Testis (tissue), 2 donors: ENCODE measurements around the gene ATRNL1.

Experiments
- POLR2A ChIP-seq: fragments of 450-650 bp; IDR thresholded peaks from one replicate; pipeline ENCODE4 v1.6.1; 2017; ENCODE audit warnings: antibody characterized with exemption, mild to moderate bottlenecking, moderate library complexity
- TF ChIP-seq, protein P1 (sequence below), 3 experiments: fragments of 450-650 bp in 2 of 3; fragments of 200-600 bp in 1 of 3; sonication (generic) in 1 of 3; IDR thresholded peaks; one replicate each; pipeline ENCODE4 v1.5.1; 2016 to 2019; ENCODE audit warnings: antibody characterized with exemption in 3 of 3, mild to moderate bottlenecking in 2 of 3, moderate library complexity in 1 of 3

DNA sequence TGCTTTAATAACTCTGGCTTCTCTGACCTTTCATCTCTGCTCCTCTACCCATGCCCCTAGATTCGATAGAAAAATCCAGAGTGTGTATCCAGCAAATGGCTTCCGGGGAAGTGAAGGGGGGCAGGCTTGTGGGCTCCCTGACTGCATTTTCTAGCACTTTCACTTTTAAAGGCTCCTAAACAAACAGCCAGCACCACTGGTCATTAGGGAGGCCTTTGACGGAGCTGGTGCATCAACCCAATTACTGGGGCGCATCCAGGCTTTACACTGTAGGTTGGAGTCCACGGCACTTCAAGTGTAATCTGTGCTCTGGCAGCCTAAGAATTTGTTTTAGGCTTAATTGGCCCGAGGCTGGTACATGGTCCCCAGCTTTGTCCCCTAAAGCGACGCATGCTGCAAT is 887.9 kb downstream of the ATRNL1 start:
- TF ChIP-seq, protein P1, sequence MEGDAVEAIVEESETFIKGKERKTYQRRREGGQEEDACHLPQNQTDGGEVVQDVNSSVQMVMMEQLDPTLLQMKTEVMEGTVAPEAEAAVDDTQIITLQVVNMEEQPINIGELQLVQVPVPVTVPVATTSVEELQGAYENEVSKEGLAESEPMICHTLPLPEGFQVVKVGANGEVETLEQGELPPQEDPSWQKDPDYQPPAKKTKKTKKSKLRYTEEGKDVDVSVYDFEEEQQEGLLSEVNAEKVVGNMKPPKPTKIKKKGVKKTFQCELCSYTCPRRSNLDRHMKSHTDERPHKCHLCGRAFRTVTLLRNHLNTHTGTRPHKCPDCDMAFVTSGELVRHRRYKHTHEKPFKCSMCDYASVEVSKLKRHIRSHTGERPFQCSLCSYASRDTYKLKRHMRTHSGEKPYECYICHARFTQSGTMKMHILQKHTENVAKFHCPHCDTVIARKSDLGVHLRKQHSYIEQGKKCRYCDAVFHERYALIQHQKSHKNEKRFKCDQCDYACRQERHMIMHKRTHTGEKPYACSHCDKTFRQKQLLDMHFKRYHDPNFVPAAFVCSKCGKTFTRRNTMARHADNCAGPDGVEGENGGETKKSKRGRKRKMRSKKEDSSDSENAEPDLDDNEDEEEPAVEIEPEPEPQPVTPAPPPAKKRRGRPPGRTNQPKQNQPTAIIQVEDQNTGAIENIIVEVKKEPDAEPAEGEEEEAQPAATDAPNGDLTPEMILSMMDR (IDR thresholded peaks at IDR 0.05): no peak
- no peak for TF ChIP-seq POLR2A
